ENCODE data around the gene SNRPB. TPM values are rescaled to one million over a fixed set of nuclear protein-coding genes. Genes with fewer than 3 reads are reported as not detected.

Gene SNRPB
- total and polyA plus RNA-seq, 10 of the 15 experiments (the other 5 are each of a cell fraction or from before 2014, with no cell fraction given) = 15.0 to 593 (median 366) TPM

DNA sequence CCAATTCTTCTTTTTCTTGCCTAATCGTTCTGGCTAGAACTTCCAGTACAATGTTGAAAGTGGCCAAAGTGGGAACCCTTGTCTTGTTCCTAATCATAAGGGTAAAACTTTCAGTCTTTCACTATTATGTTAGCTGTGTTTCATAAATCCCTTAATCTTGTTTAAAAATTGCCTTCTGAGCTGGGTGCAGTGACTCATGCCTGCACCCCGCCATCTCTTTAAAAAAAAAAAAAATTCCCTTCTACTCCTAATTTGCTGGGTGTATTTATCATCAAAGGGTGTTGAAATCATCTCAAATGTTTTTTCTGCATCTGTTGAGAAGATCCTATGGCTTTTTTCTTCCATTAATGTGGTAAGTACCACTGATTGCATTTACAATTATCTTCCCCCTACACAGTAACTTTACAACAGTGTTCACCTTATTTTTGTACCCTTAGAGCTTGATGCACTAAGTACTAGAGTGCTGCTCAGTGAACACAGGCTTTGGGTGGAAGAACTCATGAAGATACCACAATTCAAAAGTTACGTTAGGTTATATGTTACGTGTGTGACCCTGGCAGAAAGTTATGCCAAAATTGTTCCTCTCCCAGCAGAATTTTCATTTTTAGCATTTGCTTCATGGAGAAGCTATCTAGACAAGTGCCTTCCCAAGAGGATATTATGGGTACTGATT, 9.7 kb downstream of the SNRPB start (continued):
- TF ChIP-seq, protein P1, sequence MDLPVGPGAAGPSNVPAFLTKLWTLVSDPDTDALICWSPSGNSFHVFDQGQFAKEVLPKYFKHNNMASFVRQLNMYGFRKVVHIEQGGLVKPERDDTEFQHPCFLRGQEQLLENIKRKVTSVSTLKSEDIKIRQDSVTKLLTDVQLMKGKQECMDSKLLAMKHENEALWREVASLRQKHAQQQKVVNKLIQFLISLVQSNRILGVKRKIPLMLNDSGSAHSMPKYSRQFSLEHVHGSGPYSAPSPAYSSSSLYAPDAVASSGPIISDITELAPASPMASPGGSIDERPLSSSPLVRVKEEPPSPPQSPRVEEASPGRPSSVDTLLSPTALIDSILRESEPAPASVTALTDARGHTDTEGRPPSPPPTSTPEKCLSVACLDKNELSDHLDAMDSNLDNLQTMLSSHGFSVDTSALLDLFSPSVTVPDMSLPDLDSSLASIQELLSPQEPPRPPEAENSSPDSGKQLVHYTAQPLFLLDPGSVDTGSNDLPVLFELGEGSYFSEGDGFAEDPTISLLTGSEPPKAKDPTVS (IDR thresholded peaks at IDR 0.05; ENCODE audit: low read depth, low read length) = no peak
- no peak for TF ChIP-seq SUPT20H (IDR thresholded peaks at IDR 0.05; ENCODE audit: borderline replicate concordance, control insufficient read depth, low read depth, low read length)
- TF ChIP-seq MEF2B (IDR thresholded peaks at IDR 0.05; ENCODE audit: partially characterized antibody, poor library complexity, severe bottlenecking) = no peak
- peak; percentile 25; the same call in 1 of the 2 replicates for TF ChIP-seq POLR2AphosphoS5 (IDR thresholded peaks at IDR 0.05; ENCODE audit: low read length)

DNA sequence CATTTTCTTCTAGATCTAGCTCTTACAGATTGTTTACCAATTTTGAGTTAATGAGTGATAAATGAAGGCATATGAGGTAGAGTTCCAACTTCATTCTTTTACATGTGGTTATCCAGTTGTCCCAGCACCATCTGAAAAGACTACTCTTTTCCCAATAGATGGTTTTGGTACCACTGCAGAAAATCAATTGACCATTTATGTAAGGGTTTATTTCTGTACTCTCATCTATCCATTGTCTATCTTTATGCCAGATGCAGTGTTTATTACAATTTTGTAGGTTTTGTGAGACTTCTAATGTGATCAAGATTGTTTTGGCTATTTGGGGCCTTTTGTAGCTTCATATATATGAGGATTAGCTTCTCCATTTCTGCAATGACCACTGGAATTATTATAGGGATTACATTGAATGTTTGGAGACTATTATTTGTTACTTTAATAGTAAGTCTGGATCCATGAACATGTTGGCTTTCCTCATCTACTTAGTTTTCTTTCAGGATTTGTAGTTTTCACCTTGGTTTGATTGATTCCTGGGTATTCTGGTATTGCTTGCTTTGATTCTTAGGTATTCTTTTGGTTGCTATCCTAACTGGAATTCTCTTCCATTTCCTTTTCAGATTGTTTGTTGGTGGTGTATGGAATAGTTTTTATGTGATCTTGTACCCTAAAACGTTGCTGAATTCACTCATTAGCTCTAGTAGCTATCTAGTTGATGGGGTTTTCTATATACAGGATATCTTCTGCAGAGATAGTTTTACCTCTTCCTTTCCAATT, 10.4 kb downstream of the SNRPB start:
- Histone ChIP-seq H3K9ac (ENCODE audit: control insufficient read depth, insufficient read depth, low read length) (no peak overlapping the region), H3K27ac (ENCODE audit: control insufficient read depth, insufficient read depth) (no peak overlapping the region), H3K36me3 (ENCODE audit: control insufficient read depth in 2 of 2, insufficient read depth in 2 of 2, low read length in 1 of 2) (peaks cover 21 to 59% of the 10 kb centered on the region in 2 experiments), H2AFZ (ENCODE audit: control insufficient read depth, low read depth, low read length) (no peak overlapping the region), H3K4me1 (ENCODE audit: control insufficient read depth, insufficient read depth, low read length) (no peaks in the 10 kb centered on the region), H3K4me2 (ENCODE audit: control insufficient read depth, insufficient read depth) (no peak overlapping the region), H3K4me3 (no peak overlapping the region), H3K27me3 (replicated peaks in 1 of 2; ENCODE audit: control insufficient read depth in 2 of 2, insufficient read depth in 2 of 2, low read length in 1 of 2) (no peaks in the 10 kb centered on the region), H3K9me3 (replicated peaks; ENCODE audit: control insufficient read depth, insufficient read depth, low read length) (no peaks in the 10 kb centered on the region), H3K79me2 (ENCODE audit: control insufficient read depth, insufficient read depth, low read length) (peaks cover 5% of the 10 kb centered on the region), H4K20me1 (ENCODE audit: control insufficient read depth, insufficient read depth) (no peaks in the 10 kb centered on the region)
- CTCF ChIA-PET = interaction anchor here (1.1 to 1.3 kb wide), 2 partner anchors 8 to 11 kb away, joined by 4 to 6 read pairs; partner anchors contain the start of gene SNRPB
- no peak for ATAC-seq
- intact Hi-C loops (cut with micrococcal nuclease; ENCODE audit: unreplicated experiment) = loop anchor here (10.0 kb wide), 1 partner anchor 695 kb away; no protein-coding TSS in a partner anchor
- DNase-seq (ENCODE audit: low read depth, low spot score) = no peak
- POLR2A ChIA-PET = interaction anchor here (1.6 kb wide), 1 partner anchor 11 kb away, joined by 7 read pairs; the partner anchor contains the start of gene SNRPB
- RAD21 ChIA-PET (ENCODE audit: unreplicated experiment) = no interaction called here
- WGBS (ENCODE audit: insufficient coverage, insufficient replicate concordance, low lambda C conversion rate, missing lambda C conversion rate) = 92% methylated on average over 1 of the region's 1 CpG
- no peak for FAIRE-seq
- no TSS peak for BruUV-seq (replicated peaks)
- SMC1A ChIA-PET (ENCODE audit: uncharacterized antibody, unreplicated experiment) = interaction anchor here (1.0 to 1.4 kb wide), 2 partner anchors 10 to 47 kb away, joined by 3 read pairs; partner anchors contain the start of gene SNRPB
- in situ Hi-C loops (cut with MboI) = no loop called here
- no peak for TF ChIP-seq ZNF274 (IDR thresholded peaks at IDR 0.05; ENCODE audit: insufficient read depth, insufficient read length)
- no peak for TF ChIP-seq MYB (IDR thresholded peaks at IDR 0.05; ENCODE audit: borderline replicate concordance, low read depth, low read length)
- no peak for TF ChIP-seq CBX3 (IDR thresholded peaks at IDR 0.05; ENCODE audit: borderline replicate concordance, low read depth)
- TF ChIP-seq, protein P2, sequence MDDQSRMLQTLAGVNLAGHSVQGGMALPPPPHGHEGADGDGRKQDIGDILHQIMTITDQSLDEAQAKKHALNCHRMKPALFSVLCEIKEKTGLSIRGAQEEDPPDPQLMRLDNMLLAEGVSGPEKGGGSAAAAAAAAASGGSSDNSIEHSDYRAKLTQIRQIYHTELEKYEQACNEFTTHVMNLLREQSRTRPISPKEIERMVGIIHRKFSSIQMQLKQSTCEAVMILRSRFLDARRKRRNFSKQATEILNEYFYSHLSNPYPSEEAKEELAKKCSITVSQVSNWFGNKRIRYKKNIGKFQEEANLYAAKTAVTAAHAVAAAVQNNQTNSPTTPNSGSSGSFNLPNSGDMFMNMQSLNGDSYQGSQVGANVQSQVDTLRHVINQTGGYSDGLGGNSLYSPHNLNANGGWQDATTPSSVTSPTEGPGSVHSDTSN (IDR thresholded peaks at IDR 0.05; ENCODE audit: insufficient replicate concordance, low read depth, low read length) = no peak
- no peak for TF ChIP-seq SMAD5 (IDR thresholded peaks at IDR 0.05; ENCODE audit: low read depth)
- no peak for TF ChIP-seq FOXM1 (IDR thresholded peaks at IDR 0.05; ENCODE audit: low read depth, low read length)
- no peak for TF ChIP-seq SP1 (IDR thresholded peaks at IDR 0.05; ENCODE audit: low read depth, low read length)
- TF ChIP-seq NFYB (IDR thresholded peaks at IDR 0.05; ENCODE audit: insufficient read depth, low read depth, low read length) = no peak
- TF ChIP-seq SPI1 (IDR thresholded peaks at IDR 0.05; ENCODE audit: borderline replicate concordance, insufficient read depth, low read depth, low read length) = no peak
- no peak for TF ChIP-seq RUNX3 (IDR thresholded peaks at IDR 0.05; ENCODE audit: low read length)
- TF ChIP-seq BMI1 (IDR thresholded peaks at IDR 0.05; ENCODE audit: borderline replicate concordance) = no peak
- TF ChIP-seq ZNF384 (IDR thresholded peaks at IDR 0.05; ENCODE audit: borderline replicate concordance, low read depth, low read length) = no peak
- no peak for TF ChIP-seq RFX5 (IDR thresholded peaks at IDR 0.05; ENCODE audit: low read depth, low read length)
